ENCODE measurements around the gene NR2F6. TPM values are rescaled to one million over a fixed set of nuclear protein-coding genes. Genes with fewer than 3 reads are reported as not detected.
"Not testable (repeated sequence)": the region's sequence is repeated elsewhere in the genome, so short reads cannot be mapped to it uniquely, and the experiment has no call there.

NR2F6 gene
- 103 and 104 TPM in 2 replicates for total RNA-seq
- 28.6 TPM for polyA plus RNA-seq (2012)

GRCh38 chr19:17245535-17245984 is at the start of gene NR2F6:
Gene NR2F6 (minus strand): TSS chr19:17245919. CDS start chr19:17245220, 699 bp downstream.
- DNase-seq (ENCODE audit: low read depth) = no peak

- no peak for DNase-seq (ENCODE audit: low read depth)
These were observed 48.6 kb upstream of the NR2F6 start for GRCh38 chr19:17294051-17294891.

GRCh38 chr19:17293605-17294004 is 47.9 kb upstream of the NR2F6 start:
- DNase-seq (ENCODE audit: low read depth) = no peak

GRCh38 chr19:17292301-17293074 is 46.8 kb upstream of the NR2F6 start:
- DNase-seq (ENCODE audit: low read depth) = no peak

- DNase-seq (ENCODE audit: low read depth) = peak; percentile 49
These were observed 43.8 kb upstream of the NR2F6 start for GRCh38 chr19:17289489-17289888.

- no peak for DNase-seq (ENCODE audit: low read depth)
These were observed 41.0 kb upstream of the NR2F6 start for GRCh38 chr19:17286752-17287151.

- no peak for DNase-seq (ENCODE audit: low read depth)
These were observed 40.5 kb upstream of the NR2F6 start for GRCh38 chr19:17286263-17286662.

GRCh38 chr19:17285415-17286135 is 39.9 kb upstream of the NR2F6 start:
- no peak for DNase-seq (ENCODE audit: low read depth)

GRCh38 chr19:17283504-17283996 is 37.8 kb upstream of the NR2F6 start:
- DNase-seq (ENCODE audit: low read depth) = no peak

- DNase-seq (ENCODE audit: low read depth) = peak; percentile 74
These were observed 36.9 kb upstream of the NR2F6 start for GRCh38 chr19:17282488-17283125.

- DNase-seq (ENCODE audit: low read depth) = no peak
These were observed 35.9 kb upstream of the NR2F6 start, which contains the start of gene ANKLE1 for GRCh38 chr19:17281391-17282304. Gene ANKLE1 (plus strand): TSS chr19:17281901. CDS start chr19:17281921, 20 bp downstream.

GRCh38 chr19:17279436-17279835 is 33.7 kb upstream of the NR2F6 start:
- DNase-seq (ENCODE audit: low read depth) = no peak

GRCh38 chr19:17275441-17276175 is 29.9 kb upstream of the NR2F6 start:
- DNase-seq (ENCODE audit: low read depth) = no peak

- DNase-seq (ENCODE audit: low read depth) = not testable (repeated sequence)
These were observed 29.2 kb upstream of the NR2F6 start for GRCh38 chr19:17274892-17275291.

- DNase-seq (ENCODE audit: low read depth) = no peak
These were observed 23.0 kb upstream of the NR2F6 start for GRCh38 chr19:17268754-17269153.

- DNase-seq (ENCODE audit: low read depth) = peak; percentile 99
These were observed 21.5 kb upstream of the NR2F6 start, which contains the start of gene BABAM1 for GRCh38 chr19:17266975-17267788. Gene BABAM1 (plus strand): TSS chr19:17267443. CDS start chr19:17268807, 1,364 bp downstream.

GRCh38 chr19:17266589-17266974 is 20.9 kb upstream of the NR2F6 start:
- DNase-seq (ENCODE audit: low read depth) = no peak

GRCh38 chr19:17266026-17266425 is 20.3 kb upstream of the NR2F6 start:
- DNase-seq (ENCODE audit: low read depth) = no peak
